ENCODE results near the gene EFTUD2.

DNA sequence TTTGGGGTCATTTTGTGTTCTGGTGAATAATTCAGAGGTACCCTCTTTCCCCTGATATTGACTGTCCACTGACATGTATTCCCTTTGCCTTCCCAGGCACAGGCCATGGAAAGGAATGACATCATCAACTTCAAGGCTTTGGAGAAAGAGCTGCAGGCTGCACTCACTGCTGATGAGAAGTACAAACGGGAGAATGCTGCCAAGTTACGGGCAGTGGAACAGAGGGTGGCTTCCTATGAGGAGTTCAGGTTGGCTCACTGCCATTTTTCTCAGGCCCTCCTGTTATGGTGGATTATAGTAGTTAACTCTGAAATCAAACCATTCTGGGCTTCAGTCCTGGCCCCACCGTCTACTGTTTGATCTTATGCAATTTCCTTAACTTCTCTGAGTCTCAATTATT, 1.6 kb upstream of the EFTUD2 start:
- TF ChIP-seq TAF1 (IDR thresholded peaks at IDR 0.05; ENCODE audit: low read depth) (no peak), EGR1 (IDR thresholded peaks at IDR 0.05) (no peak), TCF12 (IDR thresholded peaks at IDR 0.05; ENCODE audit: low read depth) (no peak), FOXM1 (IDR thresholded peaks at IDR 0.05; ENCODE audit: borderline replicate concordance, low read depth) (no peak), RAD21 (IDR thresholded peaks at IDR 0.05; ENCODE audit: low read depth) (no peak), EP300 (IDR thresholded peaks at IDR 0.05; ENCODE audit: borderline replicate concordance) (no peak), CEBPB (IDR thresholded peaks at IDR 0.05) (no peak), ZBTB7A (IDR thresholded peaks at IDR 0.05; ENCODE audit: low read depth) (no peak)
- TF ChIP-seq, protein P1, sequence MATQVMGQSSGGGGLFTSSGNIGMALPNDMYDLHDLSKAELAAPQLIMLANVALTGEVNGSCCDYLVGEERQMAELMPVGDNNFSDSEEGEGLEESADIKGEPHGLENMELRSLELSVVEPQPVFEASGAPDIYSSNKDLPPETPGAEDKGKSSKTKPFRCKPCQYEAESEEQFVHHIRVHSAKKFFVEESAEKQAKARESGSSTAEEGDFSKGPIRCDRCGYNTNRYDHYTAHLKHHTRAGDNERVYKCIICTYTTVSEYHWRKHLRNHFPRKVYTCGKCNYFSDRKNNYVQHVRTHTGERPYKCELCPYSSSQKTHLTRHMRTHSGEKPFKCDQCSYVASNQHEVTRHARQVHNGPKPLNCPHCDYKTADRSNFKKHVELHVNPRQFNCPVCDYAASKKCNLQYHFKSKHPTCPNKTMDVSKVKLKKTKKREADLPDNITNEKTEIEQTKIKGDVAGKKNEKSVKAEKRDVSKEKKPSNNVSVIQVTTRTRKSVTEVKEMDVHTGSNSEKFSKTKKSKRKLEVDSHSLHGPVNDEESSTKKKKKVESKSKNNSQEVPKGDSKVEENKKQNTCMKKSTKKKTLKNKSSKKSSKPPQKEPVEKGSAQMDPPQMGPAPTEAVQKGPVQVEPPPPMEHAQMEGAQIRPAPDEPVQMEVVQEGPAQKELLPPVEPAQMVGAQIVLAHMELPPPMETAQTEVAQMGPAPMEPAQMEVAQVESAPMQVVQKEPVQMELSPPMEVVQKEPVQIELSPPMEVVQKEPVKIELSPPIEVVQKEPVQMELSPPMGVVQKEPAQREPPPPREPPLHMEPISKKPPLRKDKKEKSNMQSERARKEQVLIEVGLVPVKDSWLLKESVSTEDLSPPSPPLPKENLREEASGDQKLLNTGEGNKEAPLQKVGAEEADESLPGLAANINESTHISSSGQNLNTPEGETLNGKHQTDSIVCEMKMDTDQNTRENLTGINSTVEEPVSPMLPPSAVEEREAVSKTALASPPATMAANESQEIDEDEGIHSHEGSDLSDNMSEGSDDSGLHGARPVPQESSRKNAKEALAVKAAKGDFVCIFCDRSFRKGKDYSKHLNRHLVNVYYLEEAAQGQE (IDR thresholded peaks at IDR 0.05; ENCODE audit: low read depth): no peak
- TF ChIP-seq, protein P2, sequence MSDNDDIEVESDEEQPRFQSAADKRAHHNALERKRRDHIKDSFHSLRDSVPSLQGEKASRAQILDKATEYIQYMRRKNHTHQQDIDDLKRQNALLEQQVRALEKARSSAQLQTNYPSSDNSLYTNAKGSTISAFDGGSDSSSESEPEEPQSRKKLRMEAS (IDR thresholded peaks at IDR 0.05): no peak
- TF ChIP-seq, protein P3, sequence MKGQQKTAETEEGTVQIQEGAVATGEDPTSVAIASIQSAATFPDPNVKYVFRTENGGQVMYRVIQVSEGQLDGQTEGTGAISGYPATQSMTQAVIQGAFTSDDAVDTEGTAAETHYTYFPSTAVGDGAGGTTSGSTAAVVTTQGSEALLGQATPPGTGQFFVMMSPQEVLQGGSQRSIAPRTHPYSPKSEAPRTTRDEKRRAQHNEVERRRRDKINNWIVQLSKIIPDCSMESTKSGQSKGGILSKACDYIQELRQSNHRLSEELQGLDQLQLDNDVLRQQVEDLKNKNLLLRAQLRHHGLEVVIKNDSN (IDR thresholded peaks at IDR 0.05): no peak

Measured in Ishikawa (cell line).